ENCODE measurements around the gene EPB42. TPM values are rescaled to one million over a fixed set of nuclear protein-coding genes. Genes with fewer than 3 reads are reported as not detected.
A peak's percentile ranks its signal among the peaks of the same experiment; 100 is the strongest.

Gene EPB42
- total RNA-seq, 1 donor from 2014 or later: not detected

GRCh38 chr15:43249699-43250203, 28.9 kb upstream of the EPB42 start:
- DNase-seq (no peak), ATAC-seq (ENCODE audit: low read depth) (peak; percentile 36)
- intact Hi-C loops (cut with micrococcal nuclease): no loop called here
- H3K36me3 Mint-ChIP-seq (ENCODE audit: low read depth): no peaks in the 10 kb centered on the region
- POLR2A ChIA-PET: no interaction called here
- CTCF ChIA-PET: interaction anchor here (1.5 kb wide), 1 partner anchor 24 kb away, joined by 5 read pairs; no protein-coding TSS in a partner anchor
- no peaks in the 10 kb centered on the region for H3K9me3 Mint-ChIP-seq
- peaks cover 31% of the 10 kb centered on the region for H3K4me1 Mint-ChIP-seq
- no peaks in the 10 kb centered on the region for H3K27me3 Mint-ChIP-seq
- no peak overlapping the region for H3K4me3 Mint-ChIP-seq
- no peak overlapping the region for H3K27ac Mint-ChIP-seq
- no peak for TF ChIP-seq CTCF (IDR thresholded peaks at IDR 0.05)

GRCh38 chr15:43249236-43249635, 28.4 kb upstream of the EPB42 start:
- CTCF ChIA-PET: no interaction called here
- Mint-ChIP-seq H3K36me3 (ENCODE audit: low read depth) (no peaks in the 10 kb centered on the region), H3K4me1 (peaks cover 27% of the 10 kb centered on the region), H3K9me3 (no peaks in the 10 kb centered on the region), H3K4me3 (no peak overlapping the region), H3K27ac (no peak overlapping the region), H3K27me3 (no peaks in the 10 kb centered on the region)
- DNase-seq (no peak), ATAC-seq (ENCODE audit: low read depth) (no peak)
- intact Hi-C loops (cut with micrococcal nuclease): no loop called here
- TF ChIP-seq CTCF (IDR thresholded peaks at IDR 0.05): no peak
- POLR2A ChIA-PET: no interaction called here

- intact Hi-C loops (cut with micrococcal nuclease): no loop called here
- Mint-ChIP-seq H3K4me3 (no peak overlapping the region), H3K27ac (no peak overlapping the region), H3K36me3 (ENCODE audit: low read depth) (no peaks in the 10 kb centered on the region), H3K9me3 (no peaks in the 10 kb centered on the region), H3K4me1 (peaks cover 10% of the 10 kb centered on the region), H3K27me3 (no peaks in the 10 kb centered on the region)
- TF ChIP-seq CTCF (IDR thresholded peaks at IDR 0.05): no peak
- DNase-seq (no peak), ATAC-seq (ENCODE audit: low read depth) (no peak)
- ChIA-PET CTCF (interaction anchor here (1.9 kb wide), 1 partner anchor 21 kb away, joined by 7 read pairs; no protein-coding TSS in a partner anchor), POLR2A (no interaction called here)
Observed at GRCh38 chr15:43246261-43246774, 25.5 kb upstream of the EPB42 start.

DNA sequence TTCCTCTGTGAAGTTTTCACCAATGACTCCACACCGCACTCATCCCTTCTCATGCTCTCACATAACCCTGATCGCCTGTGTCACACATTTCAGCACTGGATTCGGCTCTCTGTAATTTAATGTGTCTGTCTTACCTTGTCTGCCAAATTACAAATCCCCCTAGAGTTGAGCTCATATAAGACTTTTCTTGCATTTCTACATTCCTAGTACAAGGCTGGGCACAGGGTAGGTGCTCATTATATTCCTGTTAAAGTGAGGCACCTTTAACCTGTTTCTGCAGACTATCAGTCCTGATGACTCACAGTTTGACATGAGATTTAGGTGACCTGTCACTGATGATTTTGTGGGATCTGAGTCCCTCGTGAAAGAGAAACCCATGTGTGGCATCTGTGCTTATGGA, 23.3 kb upstream of the EPB42 start:
- intact Hi-C loops (cut with micrococcal nuclease): no loop called here
- Mint-ChIP-seq H3K27me3 (no peaks in the 10 kb centered on the region), H3K9me3 (no peaks in the 10 kb centered on the region), H3K4me3 (no peak overlapping the region), H3K4me1 (peaks cover 4% of the 10 kb centered on the region), H3K27ac (no peak overlapping the region), H3K36me3 (ENCODE audit: low read depth) (no peaks in the 10 kb centered on the region)
- TF ChIP-seq CTCF (IDR thresholded peaks at IDR 0.05): no peak
- CTCF ChIA-PET: no interaction called here
- no peak for DNase-seq
- no peak for ATAC-seq (ENCODE audit: low read depth)
- POLR2A ChIA-PET: no interaction called here

DNA sequence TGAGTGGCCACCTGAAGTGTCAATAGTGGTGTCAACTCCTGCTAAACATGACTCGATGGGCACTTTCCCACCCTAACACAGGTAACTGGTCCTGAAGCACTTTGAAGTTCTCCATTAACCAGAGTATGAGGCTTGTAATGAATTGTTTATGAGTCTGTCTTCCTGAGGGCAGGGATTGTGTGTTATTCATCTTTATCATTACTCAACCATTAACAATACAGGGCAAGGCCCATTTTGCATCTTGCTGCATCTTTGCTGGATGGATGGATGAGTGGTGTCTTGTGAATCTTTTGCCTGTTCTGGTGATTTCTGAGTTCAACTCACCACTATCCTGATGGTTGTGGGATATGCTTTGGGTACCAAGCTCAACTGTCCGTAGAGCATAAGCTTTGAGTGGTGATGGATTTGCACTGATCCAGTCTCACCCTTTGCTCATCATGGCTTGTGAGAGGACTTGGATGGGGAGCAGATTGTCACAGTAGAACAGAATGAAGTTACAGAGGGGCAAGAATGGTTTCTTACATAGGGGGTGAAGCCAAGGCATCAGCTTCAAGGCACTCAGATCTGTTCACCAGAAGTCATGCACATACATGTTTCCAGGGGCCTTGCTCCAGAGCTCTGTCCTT, 22.3 kb upstream of the EPB42 start:
- peaks cover 7% of the 10 kb centered on the region for H3K4me1 Mint-ChIP-seq
- H3K4me3 Mint-ChIP-seq: no peak overlapping the region
- no peak overlapping the region for H3K27ac Mint-ChIP-seq
- no peaks in the 10 kb centered on the region for H3K27me3 Mint-ChIP-seq
- TF ChIP-seq CTCF (IDR thresholded peaks at IDR 0.05): no peak
- ATAC-seq (ENCODE audit: low read depth) (no peak), DNase-seq (no peak)
- POLR2A ChIA-PET: no interaction called here
- CTCF ChIA-PET: interaction anchor here (1.0 to 3.0 kb wide), 3 partner anchors 17 to 43 kb away, joined by 4 to 15 read pairs (median 5); no protein-coding TSS in a partner anchor
- H3K9me3 Mint-ChIP-seq: no peaks in the 10 kb centered on the region
- intact Hi-C loops (cut with micrococcal nuclease): no loop called here
- no peaks in the 10 kb centered on the region for H3K36me3 Mint-ChIP-seq (ENCODE audit: low read depth)
